Body of pancreas (tissue), 4 donors: ENCODE measurements around the gene PIGU.

Source experiments
- POLR2A ChIP-seq, 3 donors: fragments of 450-650 bp; IDR thresholded peaks; one replicate each; pipeline ENCODE4 v1.6.1; 2016; ENCODE audit warnings: antibody characterized with exemption in 3 of 3, mild to moderate bottlenecking in 2 of 3
- TF ChIP-seq, protein P1 (sequence below), 7 experiments: fragments of 450-650 bp in 4 of 7; fragments of 200-600 bp in 3 of 7; sonication (generic) in 3 of 7; IDR thresholded peaks; one replicate each; pipeline ENCODE4 v1.5.1; 2016 to 2019; ENCODE audit warnings: antibody characterized with exemption in 7 of 7

DNA sequence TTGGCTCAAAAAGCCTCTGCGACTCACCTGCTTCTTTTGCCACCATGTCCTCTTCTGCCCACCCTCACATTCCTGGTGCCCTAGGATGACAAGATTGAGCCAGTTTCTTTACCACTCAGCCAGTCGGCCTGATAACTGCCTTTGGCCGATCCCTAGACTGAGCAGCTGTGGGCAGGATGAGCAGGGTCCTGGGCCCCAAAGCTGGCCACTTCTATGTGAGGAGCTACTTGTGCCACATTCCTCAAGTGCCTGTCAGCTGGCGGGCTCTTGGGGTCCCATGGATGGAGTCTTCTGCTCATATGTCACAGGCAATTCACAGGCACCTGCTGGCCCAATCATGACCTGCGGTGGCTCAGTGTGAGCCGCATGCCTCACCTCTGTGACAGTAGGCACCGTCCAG is 144.1 kb downstream of the PIGU start:
- TF ChIP-seq, protein P1, sequence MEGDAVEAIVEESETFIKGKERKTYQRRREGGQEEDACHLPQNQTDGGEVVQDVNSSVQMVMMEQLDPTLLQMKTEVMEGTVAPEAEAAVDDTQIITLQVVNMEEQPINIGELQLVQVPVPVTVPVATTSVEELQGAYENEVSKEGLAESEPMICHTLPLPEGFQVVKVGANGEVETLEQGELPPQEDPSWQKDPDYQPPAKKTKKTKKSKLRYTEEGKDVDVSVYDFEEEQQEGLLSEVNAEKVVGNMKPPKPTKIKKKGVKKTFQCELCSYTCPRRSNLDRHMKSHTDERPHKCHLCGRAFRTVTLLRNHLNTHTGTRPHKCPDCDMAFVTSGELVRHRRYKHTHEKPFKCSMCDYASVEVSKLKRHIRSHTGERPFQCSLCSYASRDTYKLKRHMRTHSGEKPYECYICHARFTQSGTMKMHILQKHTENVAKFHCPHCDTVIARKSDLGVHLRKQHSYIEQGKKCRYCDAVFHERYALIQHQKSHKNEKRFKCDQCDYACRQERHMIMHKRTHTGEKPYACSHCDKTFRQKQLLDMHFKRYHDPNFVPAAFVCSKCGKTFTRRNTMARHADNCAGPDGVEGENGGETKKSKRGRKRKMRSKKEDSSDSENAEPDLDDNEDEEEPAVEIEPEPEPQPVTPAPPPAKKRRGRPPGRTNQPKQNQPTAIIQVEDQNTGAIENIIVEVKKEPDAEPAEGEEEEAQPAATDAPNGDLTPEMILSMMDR (IDR thresholded peaks at IDR 0.05) = no peak
- no peak for TF ChIP-seq POLR2A (IDR thresholded peaks at IDR 0.05)
